H9 (cell line): Measurements from ENCODE around the gene SOCS3. TPM values are rescaled to one million over a fixed set of nuclear protein-coding genes. Genes with fewer than 3 reads are reported as not detected.

Source experiments
- DNase-seq: peaks from one replicate; pipeline ENCODE4 v3.0.0-alpha.2; 2017
- H2AFZ ChIP-seq: one replicate; pipeline ENCODE4 v1.6.1; 2013; ENCODE audit warnings: mild to moderate bottlenecking, low read length, control low read depth, moderate library complexity
- H2AK5ac ChIP-seq: 2 replicates; pipeline ENCODE4 v1.6.1; 2013; ENCODE audit warnings: low read length, control low read depth, mixed read lengths; ENCODE audit not compliant: insufficient read length
- H2BK120ac ChIP-seq: one replicate; pipeline ENCODE4 v1.6.1; 2013; ENCODE audit warnings: low read depth, mild to moderate bottlenecking, low read length, control low read depth, inconsistent platforms; ENCODE audit not compliant: poor library complexity, severe bottlenecking
- H2BK12ac ChIP-seq: 2 replicates; pipeline ENCODE4 v1.6.1; 2013; ENCODE audit warnings: low read length, control low read depth, mixed read lengths, low read depth; ENCODE audit not compliant: insufficient read length
- H2BK15ac ChIP-seq: 2 replicates; pipeline ENCODE4 v1.6.1; 2013; ENCODE audit warnings: low read depth, low read length, control low read depth
- H2BK20ac ChIP-seq: one replicate; pipeline ENCODE4 v1.6.1; 2013; ENCODE audit warnings: low read depth, mild to moderate bottlenecking, low read length, control low read depth, inconsistent platforms; ENCODE audit not compliant: poor library complexity, severe bottlenecking
- H2BK5ac ChIP-seq: 2 replicates; pipeline ENCODE4 v1.6.1; 2013; ENCODE audit warnings: low read length, control low read depth, mixed read lengths; ENCODE audit not compliant: insufficient read length
- H3K14ac ChIP-seq: 2 replicates; pipeline ENCODE4 v1.6.1; 2013; ENCODE audit warnings: low read length, control low read depth; ENCODE audit not compliant: insufficient read depth
- H3K18ac ChIP-seq: 2 replicates; pipeline ENCODE4 v1.6.1; 2013; ENCODE audit warnings: low read depth, mild to moderate bottlenecking, mixed read lengths, low read length, control low read depth; ENCODE audit not compliant: insufficient read length
- H3K23ac ChIP-seq: 2 replicates; pipeline ENCODE4 v1.6.1; 2013; ENCODE audit warnings: low read length, control low read depth, mixed read lengths, low read depth; ENCODE audit not compliant: insufficient read length
- H3K23me2 ChIP-seq: 2 replicates; pipeline ENCODE4 v1.6.1; 2013; ENCODE audit warnings: low read depth, mild to moderate bottlenecking, mixed read lengths, low read length, control low read depth; ENCODE audit not compliant: insufficient read length, poor library complexity, severe bottlenecking
- H3K27ac ChIP-seq: 2 replicates; pipeline ENCODE4 v1.5.1; 2013; ENCODE audit warnings: low read length, control low read depth, mixed read lengths, low read depth; ENCODE audit not compliant: insufficient read length
- H3K27me3 ChIP-seq: 2 replicates; pipeline ENCODE4 v1.6.1; 2013; ENCODE audit warnings: low read length, control low read depth, inconsistent platforms; ENCODE audit not compliant: insufficient read depth
- H3K4ac ChIP-seq: 2 replicates; pipeline ENCODE4 v1.6.1; 2013; ENCODE audit warnings: low read depth, mild to moderate bottlenecking, control low read depth, inconsistent platforms, low read length, moderate library complexity
- H3K4me1 ChIP-seq: 2 replicates; pipeline ENCODE4 v1.6.1; 2013; ENCODE audit warnings: low read length, control low read depth, inconsistent platforms; ENCODE audit not compliant: insufficient read depth
- H3K4me2 ChIP-seq: 2 replicates; pipeline ENCODE4 v1.6.1; 2013; ENCODE audit warnings: low read length, control low read depth, mixed read lengths; ENCODE audit not compliant: insufficient read length, insufficient read depth
- H3K56ac ChIP-seq: 2 replicates; pipeline ENCODE4 v1.6.1; 2013; ENCODE audit warnings: low read depth, mild to moderate bottlenecking, mixed read lengths, low read length, control low read depth; ENCODE audit not compliant: insufficient read length
- H3K79me1 ChIP-seq: 2 replicates; pipeline ENCODE4 v1.6.1; 2013; ENCODE audit warnings: low read depth, mild to moderate bottlenecking, moderate library complexity, low read length, control low read depth, inconsistent platforms; ENCODE audit not compliant: insufficient read depth, poor library complexity, severe bottlenecking
- H3K79me2 ChIP-seq: 2 replicates; pipeline ENCODE4 v1.6.1; 2013; ENCODE audit warnings: low read length, control low read depth, inconsistent platforms; ENCODE audit not compliant: insufficient read depth
- H3K9ac ChIP-seq: 2 replicates; pipeline ENCODE4 v1.6.1; 2013; ENCODE audit warnings: low read length, control low read depth, mixed read lengths; ENCODE audit not compliant: insufficient read length; ENCODE audit errors: extremely low read depth
- H3K9me3 ChIP-seq: one replicate; pipeline ENCODE4 v1.6.1; 2013; ENCODE audit warnings: low read depth, low read length, inconsistent platforms; ENCODE audit not compliant: control insufficient read depth
- H3T11ph ChIP-seq: one replicate; pipeline ENCODE4 v1.6.1; 2013; ENCODE audit warnings: mild to moderate bottlenecking, low read length, control low read depth, inconsistent platforms
- H4K20me1 ChIP-seq: one replicate; pipeline ENCODE4 v1.6.1; 2013; ENCODE audit not compliant: control insufficient read depth, insufficient read length, insufficient read depth
- H4K5ac ChIP-seq: 2 replicates; pipeline ENCODE4 v1.6.1; 2013; ENCODE audit warnings: low read depth, mild to moderate bottlenecking, mixed read lengths, low read length, control low read depth; ENCODE audit not compliant: insufficient read length
- H4K8ac ChIP-seq: replicated peaks from 2 replicates; pipeline ENCODE4 v1.6.1; 2013; ENCODE audit warnings: low read length, control low read depth, mixed read lengths, low read depth; ENCODE audit not compliant: insufficient read length
- H4K91ac ChIP-seq: 2 replicates; pipeline ENCODE4 v1.6.1; 2013; ENCODE audit warnings: low read depth, mild to moderate bottlenecking, moderate library complexity, mixed read lengths, low read length, control low read depth; ENCODE audit not compliant: insufficient read length
- H3K27ac Mint-ChIP-seq, 3 experiments: 2 replicates in 2 of 3; 3 replicates in 1 of 3; pipeline ENCODE4 v1.8.0; 2020 to 2021; ENCODE audit warnings: mixed read lengths in 3 of 3, mild to moderate bottlenecking in 1 of 3, moderate library complexity in 1 of 3
- H3K27me3 Mint-ChIP-seq: 2 replicates; pipeline ENCODE4 v1.8.0; 2021; ENCODE audit warnings: low read depth, mild to moderate bottlenecking, moderate library complexity, mixed read lengths
- H3K36me3 Mint-ChIP-seq, 3 experiments: 2 replicates in 2 of 3; 3 replicates in 1 of 3; pipeline ENCODE4 v1.8.0; 2020 to 2021; ENCODE audit warnings: low read depth in 3 of 3, mixed read lengths in 3 of 3; ENCODE audit not compliant: insufficient read depth in 1 of 3
- H3K4me1 Mint-ChIP-seq, 2 experiments: 2 replicates each; pipeline ENCODE4 v1.8.0; 2020; ENCODE audit warnings: mixed read lengths in 2 of 2
- H3K4me3 Mint-ChIP-seq, 2 experiments: 2 replicates in 1 of 2; 3 replicates in 1 of 2; pipeline ENCODE4 v1.8.0; 2020 to 2021; ENCODE audit warnings: mild to moderate bottlenecking in 2 of 2, mixed read lengths in 2 of 2, moderate library complexity in 1 of 2
- H3K9me3 Mint-ChIP-seq, 2 experiments: 2 replicates in 1 of 2; 3 replicates in 1 of 2; pipeline ENCODE4 v1.8.0; 2020; ENCODE audit warnings: mild to moderate bottlenecking in 2 of 2, mixed read lengths in 2 of 2, moderate library complexity in 1 of 2
- WGBS: extraction: QIAGEN DNeasy Blood & Tissue Kit; methylation state at CpG from one replicate; pipeline ENCODE4 v1.1.7; 2013; ENCODE audit warnings: missing lambda C conversion rate, low lambda C conversion rate, mixed read lengths; ENCODE audit not compliant: insufficient read length; ENCODE audit errors: extremely low coverage; 5-methylcytosine and 5-hydroxymethylcytosine counted together
- total RNA-seq: library from RNA; stranded (reverse); gene quantifications from 2 replicates; pipeline ENCODE4 v1.2.1, GENCODE V29; 2021
- TF ChIP-seq, protein P1 (sequence below): fragments of 200-600 bp; sonication (generic); conservative IDR thresholded peaks from 3 replicates; pipeline ENCODE4 v1.8.0; 2021; ENCODE audit warnings: antibody characterized with exemption, mild to moderate bottlenecking

The SOCS3 gene
- total RNA-seq, 1 experiment from 2014 or later, result 9.5 TPM

- Histone ChIP-seq H2AK5ac (no peak overlapping the region), H3T11ph (no peak overlapping the region), H4K5ac (no peak overlapping the region), H3K9ac (no peak overlapping the region), H3K27me3 (no peaks in the 10 kb centered on the region), H2BK5ac (no peak overlapping the region), H2BK120ac (no peak overlapping the region), H2AFZ (no peak overlapping the region), H3K14ac (no peak overlapping the region), H3K23me2 (peaks cover 3% of the 10 kb centered on the region), H3K56ac (no peak overlapping the region), H3K4ac (no peak overlapping the region), H4K20me1 (no peaks in the 10 kb centered on the region), H3K79me2 (no peaks in the 10 kb centered on the region), H3K79me1 (no peaks in the 10 kb centered on the region), H2BK20ac (no peak overlapping the region), H4K91ac (no peak overlapping the region), H2BK12ac (no peak overlapping the region), H3K18ac (no peak overlapping the region), H3K27ac (no peak overlapping the region), H3K4me1 (peaks cover 3% of the 10 kb centered on the region; the same call in 1 of the 2 replicates), H3K23ac (no peak overlapping the region), H2BK15ac (no peak overlapping the region), H4K8ac (no peak overlapping the region), H3K9me3 (no peaks in the 10 kb centered on the region), H3K4me2 (no peak overlapping the region)
- no peak for DNase-seq
- no CpG with 5 or more reads among the region's 10 CpGs for WGBS
- Mint-ChIP-seq H3K4me3 (peak overlapping the region in 1 of 2 experiments; percentile 35; a peak in 3 of 5 replicates), H3K9me3 (no peaks in the 10 kb centered on the region; a peak in 2 of 5 replicates), H3K4me1 (peaks cover 39 to 51% of the 10 kb centered on the region in 2 experiments), H3K36me3 (no peaks in the 10 kb centered on the region), H3K27ac (peak overlapping the region in 1 of 3 experiments; percentile 64; a peak in 3 of 7 replicates), H3K27me3 (peaks cover 7% of the 10 kb centered on the region)
- TF ChIP-seq, protein P1, sequence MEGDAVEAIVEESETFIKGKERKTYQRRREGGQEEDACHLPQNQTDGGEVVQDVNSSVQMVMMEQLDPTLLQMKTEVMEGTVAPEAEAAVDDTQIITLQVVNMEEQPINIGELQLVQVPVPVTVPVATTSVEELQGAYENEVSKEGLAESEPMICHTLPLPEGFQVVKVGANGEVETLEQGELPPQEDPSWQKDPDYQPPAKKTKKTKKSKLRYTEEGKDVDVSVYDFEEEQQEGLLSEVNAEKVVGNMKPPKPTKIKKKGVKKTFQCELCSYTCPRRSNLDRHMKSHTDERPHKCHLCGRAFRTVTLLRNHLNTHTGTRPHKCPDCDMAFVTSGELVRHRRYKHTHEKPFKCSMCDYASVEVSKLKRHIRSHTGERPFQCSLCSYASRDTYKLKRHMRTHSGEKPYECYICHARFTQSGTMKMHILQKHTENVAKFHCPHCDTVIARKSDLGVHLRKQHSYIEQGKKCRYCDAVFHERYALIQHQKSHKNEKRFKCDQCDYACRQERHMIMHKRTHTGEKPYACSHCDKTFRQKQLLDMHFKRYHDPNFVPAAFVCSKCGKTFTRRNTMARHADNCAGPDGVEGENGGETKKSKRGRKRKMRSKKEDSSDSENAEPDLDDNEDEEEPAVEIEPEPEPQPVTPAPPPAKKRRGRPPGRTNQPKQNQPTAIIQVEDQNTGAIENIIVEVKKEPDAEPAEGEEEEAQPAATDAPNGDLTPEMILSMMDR, result no peak
These were observed 42.0 kb downstream of the SOCS3 start for GRCh38 chr17:78317794-78318400.
